COLO668 (cell line): Measurements from ENCODE around the gene RASL10B.

ENCODE experiments used
- DNase-seq: peaks from one replicate; lab custom pipeline; 2025; ENCODE audit not compliant: unreplicated experiment; lab: John Stamatoyannopoulos, UW

The RASL10B gene

GRCh38 chr17:35763767-35764122, 32.3 kb downstream of the RASL10B start:
- no peak for DNase-seq

- peak; percentile 90 for DNase-seq
These were observed 32.9 kb downstream of the RASL10B start for GRCh38 chr17:35764123-35764991.

GRCh38 chr17:35765086-35765710, 33.8 kb downstream of the RASL10B start:
- no peak for DNase-seq

GRCh38 chr17:35765756-35766488, 34.5 kb downstream of the RASL10B start:
- no peak for DNase-seq

GRCh38 chr17:35766489-35766877, 35.0 kb downstream of the RASL10B start:
- DNase-seq: no peak

GRCh38 chr17:35766903-35767510, 35.6 kb downstream of the RASL10B start:
- peak; percentile 1 for DNase-seq

- no peak for DNase-seq
These were observed 37.4 kb downstream of the RASL10B start for GRCh38 chr17:35768797-35769196.

- DNase-seq: no peak
These were observed 38.6 kb downstream of the RASL10B start for GRCh38 chr17:35769895-35770486.

GRCh38 chr17:35773129-35773528, 41.7 kb downstream of the RASL10B start:
- DNase-seq: no peak

GRCh38 chr17:35773679-35774425, 42.4 kb downstream of the RASL10B start:
- DNase-seq: no peak

GRCh38 chr17:35774499-35774898, 43.1 kb downstream of the RASL10B start:
- DNase-seq: no peak

GRCh38 chr17:35775039-35775438, 43.6 kb downstream of the RASL10B start:
- DNase-seq: no peak

GRCh38 chr17:35775583-35775982, 44.1 kb downstream of the RASL10B start:
- DNase-seq: no peak

GRCh38 chr17:35778641-35779196, 47.3 kb downstream of the RASL10B start:
- no peak for DNase-seq

- DNase-seq: no peak
These were observed 49.5 kb downstream of the RASL10B start for GRCh38 chr17:35780950-35781349.

- no peak for DNase-seq
These were observed 53.5 kb downstream of the RASL10B start for GRCh38 chr17:35784895-35785294.

- no peak for DNase-seq
These were observed 55.5 kb downstream of the RASL10B start for GRCh38 chr17:35786941-35787432.

GRCh38 chr17:35788477-35789368, 57.3 kb downstream of the RASL10B start:
- DNase-seq: no peak

GRCh38 chr17:35790841-35791240, 59.4 kb downstream of the RASL10B start:
- DNase-seq: no peak
